HG03571 (cell line): ENCODE data around the gene KLF16.
"Not testable (repeated sequence)": the region's sequence is repeated elsewhere in the genome, so short reads cannot be mapped to it uniquely, and the experiment has no call there.

Experiments used
- ATAC-seq: cut with Tn5 transposase; IDR thresholded peaks from one replicate; pipeline ENCODE4 v1.9.1; 2021; ENCODE audit not compliant: unreplicated experiment

The KLF16 gene

DNA sequence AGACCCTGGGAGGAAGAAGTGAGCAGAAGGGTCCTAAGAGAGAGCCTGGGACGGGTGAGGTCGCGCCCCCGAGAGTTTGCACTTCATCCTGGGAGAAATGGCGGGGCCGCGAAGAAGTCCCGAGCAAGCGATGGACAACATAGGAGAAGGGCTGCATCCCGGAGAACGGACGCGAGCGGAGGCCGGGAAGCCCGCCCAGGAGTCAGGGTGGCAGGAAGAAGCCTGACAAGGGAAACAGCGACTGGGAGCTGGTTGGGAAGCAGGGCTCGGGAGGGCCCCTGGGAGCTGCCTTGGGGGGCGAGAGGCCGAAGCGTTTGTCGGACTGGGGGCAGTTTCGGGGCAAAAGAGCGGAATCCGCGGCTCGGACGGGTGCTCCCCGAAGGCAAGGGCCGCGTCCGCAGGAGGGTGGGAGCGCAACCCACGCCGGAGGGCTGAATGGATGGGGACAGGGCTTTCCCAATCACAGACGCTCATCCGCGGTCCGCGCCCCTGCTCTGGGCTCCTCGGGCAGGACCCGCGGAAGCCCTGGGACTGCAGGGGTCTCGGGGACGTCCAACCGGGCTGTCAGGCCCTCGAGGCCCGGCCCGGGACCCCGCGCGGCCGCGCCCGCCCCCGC, 21.4 kb upstream of the KLF16 start:
- ATAC-seq: peak; percentile 7

DNA sequence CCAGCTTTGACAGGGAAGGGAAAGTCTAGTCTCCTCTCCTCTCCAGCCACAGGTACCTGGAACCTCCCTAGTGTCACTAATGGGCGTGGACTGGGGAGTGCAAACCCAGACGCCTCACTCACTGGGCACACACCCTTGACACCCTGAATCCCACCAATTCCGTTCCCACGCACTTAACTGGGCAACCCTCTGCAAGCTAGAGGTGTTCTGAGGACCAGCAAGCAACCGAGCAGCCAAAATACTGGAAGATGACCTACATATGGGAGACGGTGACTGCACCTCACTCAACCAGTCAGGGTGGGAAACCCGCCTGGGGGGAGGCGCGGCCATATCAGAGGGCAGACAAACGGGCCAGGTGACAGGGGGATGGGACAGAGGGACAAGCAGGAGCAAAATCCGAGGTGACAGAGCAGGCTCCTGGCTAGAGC, 20.9 kb upstream of the KLF16 start:
- no peak for ATAC-seq

DNA sequence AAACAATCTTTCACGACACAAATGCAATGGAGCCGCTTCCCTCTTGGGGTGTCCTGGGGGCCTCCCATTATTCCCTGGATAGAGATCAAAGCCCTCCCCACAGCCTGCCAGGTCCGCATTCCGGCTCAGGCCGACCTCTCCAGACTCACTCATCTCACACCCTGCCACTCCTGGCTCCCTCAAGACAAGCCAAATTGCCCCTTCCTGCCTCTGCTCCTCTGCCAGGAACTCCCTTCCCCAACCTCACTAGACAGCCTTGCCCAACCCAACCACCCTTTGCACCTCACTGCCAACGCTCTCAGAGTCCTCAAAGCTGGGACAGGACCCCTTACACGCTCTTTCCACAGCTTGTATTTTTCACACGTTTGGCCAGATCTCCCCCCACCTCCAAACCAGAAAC, 20.4 kb upstream of the KLF16 start:
- no peak for ATAC-seq

DNA sequence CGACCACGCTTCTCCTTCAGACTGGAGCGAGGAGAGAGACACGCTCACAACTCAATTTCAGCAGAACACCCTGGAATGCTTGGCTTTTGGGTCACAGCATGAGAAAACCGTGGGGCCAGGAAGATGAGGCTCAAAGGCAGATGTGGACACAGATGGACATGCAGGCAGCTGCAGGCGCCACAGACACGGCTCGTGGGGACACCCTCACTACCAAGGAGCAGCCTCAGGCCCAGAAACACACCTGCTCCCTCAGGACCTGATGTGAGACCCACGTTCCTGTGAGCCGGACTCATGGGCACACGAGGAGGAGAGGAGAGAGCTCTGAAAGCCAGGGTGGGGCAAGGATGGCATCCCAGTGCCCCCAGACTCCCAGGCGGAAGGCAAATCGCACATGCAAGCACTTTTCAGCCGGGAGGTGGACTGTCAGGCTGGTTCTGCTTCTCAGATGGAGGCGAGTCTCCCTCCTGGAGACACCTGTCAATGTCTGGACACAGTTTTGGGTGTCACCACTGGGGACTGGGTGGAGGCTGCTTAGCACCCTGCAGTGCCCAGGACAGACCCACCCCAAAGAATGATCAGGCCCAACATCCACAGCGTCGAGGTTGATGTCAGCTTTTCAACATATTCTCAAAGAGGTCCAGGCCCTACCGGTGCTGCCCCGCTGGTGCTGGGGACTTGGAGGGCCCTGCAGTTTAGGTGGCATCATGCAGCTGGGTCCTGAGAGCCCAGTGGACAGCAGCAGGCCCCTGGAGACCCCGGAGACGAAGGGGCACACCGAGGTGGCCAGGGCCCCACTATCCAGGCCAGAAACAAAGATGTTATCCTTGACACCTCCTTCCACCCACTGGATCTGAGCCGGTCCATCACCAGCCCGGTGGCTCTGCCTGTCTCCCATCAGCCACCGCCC, 19.7 kb upstream of the KLF16 start:
- no peak for ATAC-seq

DNA sequence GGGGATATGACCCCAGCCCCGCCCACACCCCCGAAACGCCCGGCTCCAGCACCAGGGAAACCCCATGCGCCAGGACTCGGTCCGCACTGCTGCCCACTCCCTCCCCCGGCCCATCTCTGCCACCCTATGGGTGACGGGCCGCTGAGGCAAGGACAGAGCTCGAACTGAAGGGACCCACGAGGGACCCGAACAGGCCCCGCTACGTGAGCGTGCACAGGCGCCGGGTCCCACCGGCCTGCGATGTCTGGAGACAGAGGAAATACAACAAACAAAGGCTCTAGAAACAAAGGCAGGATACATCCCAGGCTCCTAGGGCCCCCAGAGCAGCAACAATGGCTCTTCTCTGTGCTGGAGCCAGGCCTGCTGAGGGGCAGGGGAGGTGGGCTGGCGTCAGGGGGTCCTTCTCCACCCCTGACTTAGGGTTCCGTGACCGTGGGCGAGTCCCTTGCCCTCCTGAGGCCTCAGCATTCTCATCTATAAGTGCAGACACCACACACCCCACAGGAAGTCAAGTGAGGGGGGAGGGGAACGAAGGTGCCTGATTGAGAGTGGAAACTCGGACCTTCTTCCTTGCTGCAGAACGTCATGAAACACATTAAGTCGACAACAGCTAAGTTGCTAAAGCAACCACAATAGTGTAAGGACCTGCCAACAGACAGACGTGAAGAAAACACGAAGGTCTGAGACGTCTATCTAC, 18.9 kb upstream of the KLF16 start:
- no peak for ATAC-seq

DNA sequence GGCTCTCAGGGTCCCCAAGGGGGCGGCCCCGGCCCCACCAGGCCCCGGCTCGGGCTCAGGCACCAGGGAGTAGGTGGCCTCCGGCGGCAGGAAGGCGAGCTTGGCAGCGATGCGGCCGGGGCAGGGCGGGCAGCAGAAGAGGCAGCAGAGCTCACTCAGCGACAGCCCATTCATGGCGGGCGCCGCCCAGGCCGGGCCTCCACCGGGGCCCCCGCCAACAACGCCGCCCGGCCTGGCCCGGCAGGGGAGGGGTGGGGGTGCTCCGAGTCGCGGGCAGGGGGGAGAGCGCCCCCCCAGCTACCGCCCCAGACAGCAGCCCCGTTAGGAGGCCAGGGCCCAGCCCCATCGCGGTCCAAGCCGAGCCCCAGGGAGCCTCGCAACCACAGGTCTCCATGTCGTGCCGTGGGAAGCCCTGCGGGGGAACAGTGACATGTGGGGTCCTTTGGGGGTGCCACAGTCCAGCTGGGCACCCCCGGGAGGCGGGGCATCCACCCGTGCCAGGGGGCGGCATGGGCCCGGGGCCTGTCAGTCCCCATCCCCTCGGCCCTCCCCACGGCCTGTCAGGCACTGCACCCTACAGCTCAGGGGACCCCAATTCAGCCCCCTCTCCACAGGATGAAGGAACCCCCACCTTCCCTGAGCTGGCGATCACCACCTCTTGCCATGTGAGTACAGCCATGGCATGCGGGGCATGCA, 18.2 kb upstream of the KLF16 start:
- ATAC-seq: not testable (repeated sequence)

DNA sequence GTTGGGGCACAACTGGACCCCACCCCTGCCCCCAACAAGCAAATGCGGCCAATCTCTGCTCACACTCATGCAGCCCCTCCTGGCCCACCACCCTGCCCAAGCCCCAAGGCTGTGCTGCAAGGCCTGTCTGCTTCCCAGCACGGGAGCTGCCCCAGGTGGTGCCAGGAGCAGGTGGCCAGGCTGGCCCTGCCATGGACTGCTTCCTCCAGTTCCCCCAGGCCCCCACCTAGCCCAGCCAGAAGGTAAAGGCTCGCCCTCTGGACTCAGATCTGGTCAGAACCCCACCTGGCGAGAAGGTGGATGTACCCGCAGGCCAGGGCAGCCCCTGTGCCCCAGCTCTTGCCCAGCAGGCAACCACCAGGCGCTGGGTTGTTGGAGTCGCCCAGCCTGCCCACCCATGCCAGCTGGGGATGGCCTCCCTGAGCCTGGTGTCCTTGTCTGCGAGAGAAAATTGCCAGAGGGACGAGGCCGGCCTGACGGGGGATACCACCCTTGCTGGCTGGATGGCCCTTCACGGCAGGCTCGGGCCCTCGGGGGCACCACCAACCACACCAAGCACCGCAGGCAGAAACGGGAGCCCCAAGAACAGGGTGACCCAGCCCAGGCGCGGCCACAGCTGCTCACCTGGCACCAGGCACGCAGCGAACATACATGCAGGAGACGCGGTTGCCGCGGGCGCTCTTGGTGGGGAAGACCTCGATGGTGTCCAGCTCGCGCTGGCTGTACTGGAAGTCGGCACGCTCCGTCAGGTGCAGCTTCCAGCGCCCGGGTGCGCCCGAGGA, 17.4 kb upstream of the KLF16 start:
- ATAC-seq: no peak

DNA sequence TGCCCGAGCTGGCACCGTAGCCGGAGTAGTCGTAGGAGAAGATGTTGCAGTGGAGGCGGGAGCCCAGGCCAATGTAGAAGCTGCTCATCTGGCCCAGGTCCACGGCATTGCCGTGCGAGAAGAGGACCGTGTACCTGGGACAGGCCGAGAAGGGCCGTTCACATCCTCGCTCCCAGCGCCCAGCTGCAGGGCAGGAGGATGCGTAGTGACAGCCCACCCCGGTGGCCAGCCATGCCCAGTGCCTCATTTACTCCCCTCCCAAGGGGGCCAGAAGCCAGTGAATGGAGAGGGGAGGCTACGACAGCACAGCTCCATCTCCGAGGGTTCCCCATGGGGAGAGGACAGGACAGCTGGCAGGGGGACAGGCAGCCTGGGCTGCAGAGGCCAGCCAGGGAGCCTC, 16.6 kb upstream of the KLF16 start:
- not testable (repeated sequence) for ATAC-seq

DNA sequence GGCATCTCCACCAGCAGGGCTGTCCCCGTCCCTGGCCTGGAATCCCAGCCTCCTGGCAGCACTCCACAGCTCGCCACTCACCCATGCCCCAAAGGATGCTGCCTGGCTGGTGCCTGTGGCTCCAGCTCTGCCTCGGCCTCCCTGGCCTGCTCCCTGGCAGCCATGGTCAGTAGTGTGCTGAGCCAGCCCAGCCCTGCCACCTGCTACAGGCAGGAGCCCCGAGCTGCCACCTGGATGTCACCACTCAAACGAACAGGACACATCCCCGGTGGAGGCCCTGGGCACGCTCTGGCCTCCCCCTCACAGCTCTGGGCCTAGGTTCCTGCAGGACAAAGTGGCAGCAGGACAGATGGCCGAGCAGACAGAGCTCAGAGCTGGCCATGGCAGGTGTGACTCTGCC, 15.2 kb upstream of the KLF16 start:
- ATAC-seq: not testable (repeated sequence)

DNA sequence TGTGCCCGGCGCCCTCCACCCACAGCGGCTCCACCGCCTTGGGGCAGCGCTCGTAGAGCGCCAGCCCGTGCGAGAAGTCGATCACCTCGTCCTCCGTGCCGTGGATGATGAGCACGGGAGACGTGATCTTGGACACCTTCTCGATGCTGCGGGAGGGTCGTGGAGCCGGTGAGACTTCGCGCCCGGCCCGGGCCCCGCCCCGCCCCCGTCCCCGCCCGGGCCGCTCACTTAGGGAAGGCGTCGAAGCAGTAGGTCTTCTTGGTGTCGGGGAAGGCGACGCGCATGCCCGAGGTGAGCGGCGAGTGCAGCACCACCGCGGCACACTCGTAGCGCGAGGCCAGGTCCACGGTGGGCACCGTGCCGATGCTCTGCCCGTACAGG, 13.9 kb upstream of the KLF16 start:
- not testable (repeated sequence) for ATAC-seq

DNA sequence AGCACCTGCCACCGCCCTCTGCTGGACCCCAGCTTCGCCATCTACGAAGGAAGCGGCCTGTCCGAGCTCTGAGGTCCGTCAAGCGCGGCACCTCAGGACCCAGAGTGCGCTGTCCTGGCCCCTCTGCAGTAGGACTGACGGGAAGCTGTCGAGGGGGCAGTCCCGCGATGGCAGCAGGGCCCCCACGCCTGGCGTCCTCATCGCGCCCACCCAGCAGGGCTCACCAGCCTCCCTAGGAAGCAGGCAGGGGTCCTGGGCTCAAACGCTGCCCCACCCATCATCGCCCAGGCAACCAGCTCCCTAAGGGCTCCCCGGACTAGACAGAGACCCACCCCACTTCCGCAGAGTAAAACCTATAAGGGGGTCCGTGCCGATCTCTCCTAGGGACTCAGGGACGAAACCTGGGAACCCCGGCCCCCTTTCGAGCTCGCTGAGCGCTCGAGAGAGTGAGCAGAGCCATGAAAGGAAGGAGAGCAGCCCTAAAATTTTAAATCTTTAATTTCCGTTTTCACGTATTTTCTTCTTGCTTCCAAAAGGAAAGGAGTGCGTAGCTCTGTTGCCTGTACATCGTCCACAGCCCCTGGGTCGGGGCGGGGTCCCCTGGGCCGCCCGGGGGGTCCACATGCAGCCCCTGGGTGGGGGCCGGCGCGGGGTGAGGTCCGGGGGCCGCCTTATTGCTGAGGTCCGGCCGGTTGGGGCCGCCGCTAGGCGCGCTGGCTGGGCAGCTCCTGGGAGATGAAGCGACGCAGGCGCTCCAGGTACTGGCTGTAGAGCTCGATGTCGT, 13.3 kb upstream of the KLF16 start:
- ATAC-seq: peak; percentile 4

DNA sequence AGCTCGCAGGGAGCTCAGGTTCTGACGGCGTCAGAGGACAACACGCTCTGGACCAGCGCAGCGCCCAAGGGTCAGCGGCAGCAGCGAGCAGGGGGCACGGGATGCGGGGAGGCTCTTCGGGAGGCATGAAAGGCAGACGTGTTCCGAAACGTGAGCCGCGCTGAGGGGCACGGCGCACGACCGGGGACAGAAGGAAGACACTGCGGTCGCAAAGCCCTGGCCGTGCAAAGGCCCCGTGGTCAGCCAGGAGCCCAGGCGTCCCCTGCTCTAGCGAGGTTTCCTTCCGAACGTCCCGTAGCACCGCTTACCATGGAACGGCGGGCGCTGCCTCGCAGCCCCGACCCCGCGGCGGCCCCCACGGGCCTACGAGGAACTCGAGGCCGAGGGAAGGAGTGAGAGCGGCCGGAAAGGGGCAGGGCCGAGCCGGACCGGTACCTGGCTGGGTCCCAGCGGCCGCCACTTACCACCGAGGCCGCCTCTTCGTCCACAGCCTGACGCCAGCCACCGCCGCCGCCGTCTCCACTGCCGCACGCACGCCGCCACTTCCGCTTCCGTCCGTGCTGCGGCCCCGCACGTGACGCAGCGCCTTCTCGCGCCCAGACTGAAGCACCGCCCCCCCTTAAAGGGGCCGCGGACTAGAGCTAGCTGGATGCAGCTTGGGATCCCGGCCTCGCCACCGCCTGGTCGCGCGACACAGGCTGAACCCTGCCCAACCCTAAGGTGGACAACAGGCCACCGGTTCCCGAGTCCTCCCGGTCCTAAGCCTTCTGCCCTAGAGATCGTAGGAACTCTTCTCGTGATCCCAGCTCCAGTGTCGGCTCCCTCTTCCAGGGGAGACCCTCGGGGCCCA, 12.5 kb upstream of the KLF16 start:
- ATAC-seq: peak; percentile 81

DNA sequence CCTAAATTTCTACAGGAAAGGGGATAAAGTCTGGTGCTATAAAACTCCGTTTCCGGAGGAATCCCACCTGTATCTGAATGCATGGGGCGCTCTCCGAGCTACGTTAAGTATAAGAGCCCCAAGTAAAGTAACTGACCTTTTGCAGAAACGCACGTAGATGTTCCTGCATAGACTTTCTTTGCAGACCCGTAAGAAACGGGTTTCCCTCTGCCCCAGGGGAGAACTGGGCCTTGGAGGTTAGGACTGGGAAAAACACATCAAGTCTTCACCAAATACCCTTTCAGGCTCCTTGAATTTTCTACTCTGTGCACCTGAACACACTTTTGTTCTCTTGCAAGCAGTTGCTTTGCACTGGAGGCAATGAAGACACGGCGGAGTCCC, 11.9 kb upstream of the KLF16 start:
- not testable (repeated sequence) for ATAC-seq

DNA sequence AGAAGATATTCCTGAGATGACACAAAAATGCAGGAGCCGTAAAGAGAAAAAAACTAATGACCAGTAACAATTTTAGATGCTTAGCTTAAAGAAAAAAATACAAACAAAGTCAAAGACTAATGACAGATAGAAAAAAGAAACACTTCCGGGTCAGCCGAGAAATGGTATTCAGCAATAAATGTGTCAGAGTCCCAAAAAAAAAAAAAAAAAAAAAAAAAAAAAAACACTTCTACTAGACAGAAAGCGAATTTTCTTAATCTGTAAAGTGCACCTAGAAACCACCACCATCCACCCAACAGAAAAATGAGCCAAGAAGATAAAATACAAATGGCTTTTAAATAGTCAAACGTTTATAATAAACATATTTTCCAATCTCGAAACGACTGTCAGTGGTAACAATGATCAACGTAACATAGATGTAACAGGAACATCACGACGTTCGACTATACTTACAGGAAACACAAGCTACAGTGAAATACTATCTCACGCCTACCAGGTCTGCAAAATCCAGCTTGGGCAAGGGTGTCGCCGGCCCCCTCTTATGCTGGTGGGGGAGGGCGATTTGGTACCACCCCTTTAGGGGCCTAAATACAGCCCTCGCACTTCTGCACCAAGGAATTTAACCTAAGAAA, 11.3 kb upstream of the KLF16 start:
- no peak for ATAC-seq

DNA sequence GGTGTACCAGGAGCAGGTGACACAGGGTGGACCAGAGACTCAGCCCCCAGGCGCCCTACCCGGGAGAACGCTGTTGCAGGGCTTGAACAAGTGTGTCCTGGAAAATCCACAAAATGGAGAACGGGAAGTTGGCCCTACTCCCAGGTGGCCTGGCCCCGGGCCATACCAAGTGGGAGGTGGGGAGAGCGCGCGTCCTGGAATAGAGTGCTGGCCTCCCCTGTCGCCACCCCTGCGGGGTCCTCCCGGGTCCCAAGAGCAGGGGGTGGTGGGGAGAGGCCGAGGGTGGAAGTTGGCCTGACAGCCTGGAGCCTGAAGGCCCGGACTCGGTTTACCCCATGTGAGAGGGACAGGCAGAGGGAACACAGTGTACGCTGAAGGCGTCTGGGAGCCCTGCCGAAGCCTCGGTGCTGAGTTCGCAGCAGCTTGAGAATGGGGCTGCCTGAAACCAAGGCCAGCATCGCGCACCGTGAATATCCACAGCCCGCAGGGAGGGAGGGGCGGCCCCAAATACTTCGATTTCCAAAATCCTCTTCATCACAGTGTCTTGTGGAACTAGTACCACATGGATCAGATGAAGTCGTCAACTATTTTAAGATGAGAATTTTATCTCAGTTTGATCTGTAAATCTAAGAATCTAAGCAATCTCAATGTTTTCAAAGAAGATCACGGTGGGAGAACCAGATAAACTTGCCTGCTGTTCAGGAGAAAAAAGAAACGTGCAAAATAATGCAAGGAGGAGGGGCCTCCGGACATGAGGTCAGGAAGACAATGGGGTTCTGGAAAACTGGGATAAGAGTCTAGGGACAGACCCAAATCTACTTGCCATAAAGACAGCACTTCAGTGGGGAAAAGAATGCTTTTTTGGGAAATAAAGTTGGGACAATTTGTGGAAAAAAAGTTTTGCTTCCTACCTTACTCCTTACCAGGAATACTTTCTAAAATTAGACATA, 10.4 kb upstream of the KLF16 start:
- ATAC-seq: no peak

DNA sequence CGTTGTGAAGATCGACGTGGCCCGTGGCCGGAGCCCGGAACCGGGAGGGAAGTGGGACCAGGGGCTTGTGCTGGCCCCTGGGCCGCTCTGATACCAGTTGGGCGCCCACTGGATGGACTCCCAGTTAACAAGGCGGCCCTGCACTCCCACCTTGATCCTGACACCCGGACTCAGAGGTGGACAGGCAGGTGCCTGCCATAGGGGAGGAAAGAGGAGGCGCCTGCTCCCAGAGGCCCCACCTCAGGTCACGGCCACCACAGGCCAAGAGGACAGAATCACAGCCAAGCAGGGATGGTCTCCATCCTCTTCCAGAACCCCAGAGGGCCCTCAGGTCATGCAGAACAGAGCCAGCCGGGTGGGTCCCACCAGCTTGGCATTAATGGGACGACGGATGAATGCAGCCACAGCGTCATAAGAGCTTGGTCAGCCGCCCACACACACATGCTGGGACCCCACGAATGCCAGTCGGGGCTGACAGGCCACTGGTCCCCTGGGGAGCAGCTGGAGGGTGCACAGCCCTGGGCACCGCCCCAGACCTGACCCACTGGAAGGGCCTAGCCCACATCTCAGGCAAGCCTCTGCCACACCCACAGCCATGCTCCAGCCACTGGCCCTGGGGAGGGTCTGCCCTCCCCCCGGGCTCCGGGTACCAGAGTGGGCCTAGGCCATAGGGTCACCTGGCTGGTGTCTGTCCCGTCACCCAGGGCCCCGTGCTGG, 9.6 kb upstream of the KLF16 start:
- no peak for ATAC-seq

DNA sequence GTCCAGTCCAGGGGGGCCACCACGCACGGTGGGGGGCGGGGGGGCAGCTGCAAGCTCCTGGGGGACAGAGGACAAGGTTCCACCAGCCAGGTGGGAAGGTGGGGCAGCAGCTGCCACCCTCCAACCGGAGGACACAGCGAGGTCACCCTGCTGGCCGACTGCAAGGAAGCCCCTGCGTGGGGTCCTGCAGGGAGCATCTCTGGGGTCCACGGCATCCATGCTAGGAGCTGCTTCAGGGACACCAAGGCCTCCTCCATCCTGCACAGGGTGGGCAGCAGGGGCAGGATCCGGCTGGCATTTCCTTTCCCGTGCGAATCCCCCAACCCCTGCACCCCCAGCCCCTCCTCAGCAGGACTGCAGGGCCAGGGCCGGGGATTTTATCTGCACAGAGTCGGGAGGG, 8.3 kb upstream of the KLF16 start:
- no peak for ATAC-seq
